22Rv1 (cell line): ENCODE measurements around the gene THY1.

Source experiments
- ZFX ChIP-seq: fragments of 450-650 bp; IDR thresholded peaks from 2 replicates; pipeline ENCODE4 v1.6.1; 2017; ENCODE audit warnings: antibody characterized with exemption, borderline replicate concordance
- TF ChIP-seq, protein P1 (sequence below): fragments of 450-650 bp; IDR thresholded peaks from 2 replicates; pipeline ENCODE4 v1.5.1; 2017; ENCODE audit warnings: mild to moderate bottlenecking

DNA sequence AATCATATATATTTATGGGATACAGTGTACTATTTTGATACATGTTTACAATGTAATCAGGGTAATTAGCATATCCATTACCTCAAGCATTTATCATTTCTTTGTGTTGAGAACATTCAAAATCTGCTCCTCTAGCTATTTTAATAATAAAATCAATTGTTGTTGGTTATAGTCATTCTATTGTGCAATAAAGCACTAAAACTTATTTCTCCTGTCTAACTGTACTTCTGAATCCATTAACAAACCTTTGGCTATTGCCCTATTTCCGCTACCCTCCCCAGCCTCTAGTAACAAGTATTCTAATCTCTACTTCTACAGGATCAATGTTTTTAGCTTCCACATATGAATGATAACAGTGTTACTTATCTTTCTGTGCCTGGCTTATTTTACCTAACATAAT lies 26.1 kb downstream of the THY1 start:
- TF ChIP-seq, protein P1, sequence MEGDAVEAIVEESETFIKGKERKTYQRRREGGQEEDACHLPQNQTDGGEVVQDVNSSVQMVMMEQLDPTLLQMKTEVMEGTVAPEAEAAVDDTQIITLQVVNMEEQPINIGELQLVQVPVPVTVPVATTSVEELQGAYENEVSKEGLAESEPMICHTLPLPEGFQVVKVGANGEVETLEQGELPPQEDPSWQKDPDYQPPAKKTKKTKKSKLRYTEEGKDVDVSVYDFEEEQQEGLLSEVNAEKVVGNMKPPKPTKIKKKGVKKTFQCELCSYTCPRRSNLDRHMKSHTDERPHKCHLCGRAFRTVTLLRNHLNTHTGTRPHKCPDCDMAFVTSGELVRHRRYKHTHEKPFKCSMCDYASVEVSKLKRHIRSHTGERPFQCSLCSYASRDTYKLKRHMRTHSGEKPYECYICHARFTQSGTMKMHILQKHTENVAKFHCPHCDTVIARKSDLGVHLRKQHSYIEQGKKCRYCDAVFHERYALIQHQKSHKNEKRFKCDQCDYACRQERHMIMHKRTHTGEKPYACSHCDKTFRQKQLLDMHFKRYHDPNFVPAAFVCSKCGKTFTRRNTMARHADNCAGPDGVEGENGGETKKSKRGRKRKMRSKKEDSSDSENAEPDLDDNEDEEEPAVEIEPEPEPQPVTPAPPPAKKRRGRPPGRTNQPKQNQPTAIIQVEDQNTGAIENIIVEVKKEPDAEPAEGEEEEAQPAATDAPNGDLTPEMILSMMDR, result no peak
- no peak for TF ChIP-seq ZFX
